GM12878 (cell line): Measurements from ENCODE around the gene DIP2C. TPM values are rescaled to one million over a fixed set of nuclear protein-coding genes. Genes with fewer than 3 reads are reported as not detected.

Source experiments
- ATAC-seq: fragments of 200-7000 bp; cut with Tn5 transposase; 3 replicates; pipeline ENCODE4 v1.9.1; 2020; ENCODE audit warnings: mild to moderate bottlenecking, moderate library complexity
- BruUV-seq: library from RNA; stranded (reverse); fragments of 400-500 nt; replicated peaks from 2 replicates; lab custom pipeline; 2021; lab: Mats Ljungman, UMichigan
- CTCF ChIA-PET: fragments of 300-600 bp; sonication (Branson Sonifier 250); formaldehyde crosslinking; extraction: SDS; loops from one replicate; lab custom pipeline; 2021; ENCODE audit warnings: inconsistent platforms; lab: Yijun Ruan, JAX
- POLR2A ChIA-PET: fragments of 350-600 bp; formaldehyde crosslinking; extraction: SDS; loops from one replicate; lab custom pipeline; 2021; ENCODE audit warnings: inconsistent platforms; lab: Charles Lee
- RAD21 ChIA-PET: fragments of 300-600 bp; sonication (Branson Sonifier 250); formaldehyde crosslinking; loops from one replicate; lab custom pipeline; 2023; ENCODE audit warnings: antibody characterized with exemption; ENCODE audit not compliant: unreplicated experiment; lab: Charles Lee
- SMC1A ChIA-PET: fragments of 300-600 bp; sonication (Branson Sonifier 250); formaldehyde crosslinking; loops from one replicate; lab custom pipeline; 2023; ENCODE audit not compliant: unreplicated experiment, uncharacterized antibody; lab: Charles Lee
- DNase-seq: peaks from one replicate; pipeline ENCODE4 v3.0.0-alpha.2; 2011; ENCODE audit warnings: low read depth, low spot score
- FAIRE-seq: peaks from 3 replicates; lab custom pipeline; 2011; peaks lifted over from hg19 to GRCh38; lab: Jason Lieb, UNC
- H2AFZ ChIP-seq: 2 replicates; pipeline ENCODE4 v1.6.0; 2011; ENCODE audit warnings: low read depth, low read length, control low read depth; ENCODE audit not compliant: control insufficient read depth
- H3K27ac ChIP-seq: 2 replicates; pipeline ENCODE4 v1.5.1; 2011; ENCODE audit warnings: control low read depth; ENCODE audit not compliant: control insufficient read depth, insufficient read depth
- H3K27me3 ChIP-seq, 2 experiments: replicated peaks in 1 of 2; 2 replicates each; pipeline versions ENCODE4 v1.6.0 to v1.6.1; 2011; ENCODE audit warnings: low read length in 1 of 2; ENCODE audit not compliant: control insufficient read depth in 2 of 2, insufficient read depth in 2 of 2
- H3K36me3 ChIP-seq, 2 experiments: 2 replicates each; pipeline ENCODE4 v1.5.1; 2011; ENCODE audit warnings: low read length in 1 of 2; ENCODE audit not compliant: control insufficient read depth in 2 of 2, insufficient read depth in 2 of 2
- H3K4me1 ChIP-seq: 2 replicates; pipeline ENCODE4 v1.6.1; 2011; ENCODE audit warnings: mild to moderate bottlenecking, low read length, moderate library complexity, mixed read lengths; ENCODE audit not compliant: control insufficient read depth, insufficient read depth
- H3K4me2 ChIP-seq: 2 replicates; pipeline ENCODE4 v1.6.0; 2011; ENCODE audit warnings: control low read depth; ENCODE audit not compliant: control insufficient read depth, insufficient read depth
- H3K4me3 ChIP-seq: fragments of 200-600 bp; sonication (generic); 2 replicates; pipeline ENCODE4 v1.5.1; 2016
- H3K79me2 ChIP-seq: 2 replicates; pipeline ENCODE4 v1.6.0; 2011; ENCODE audit warnings: low read length; ENCODE audit not compliant: control insufficient read depth, insufficient read depth
- H3K9ac ChIP-seq: 2 replicates; pipeline ENCODE4 v1.8.0; 2011; ENCODE audit warnings: low read length, control low read depth, mixed read lengths; ENCODE audit not compliant: control insufficient read depth, insufficient read depth
- H3K9me3 ChIP-seq: replicated peaks from 3 replicates; pipeline ENCODE4 v1.5.1; 2011; ENCODE audit warnings: mild to moderate bottlenecking, low read length; ENCODE audit not compliant: control insufficient read depth, insufficient read depth
- H4K20me1 ChIP-seq: 2 replicates; pipeline ENCODE4 v1.6.0; 2011; ENCODE audit not compliant: control insufficient read depth, insufficient read depth
- BMI1 ChIP-seq: fragments of 450-650 bp; IDR thresholded peaks from 2 replicates; pipeline ENCODE4 v1.6.1; 2016; ENCODE audit warnings: mild to moderate bottlenecking, moderate library complexity, borderline replicate concordance
- CHD2 ChIP-seq: IDR thresholded peaks from 2 replicates; pipeline ENCODE4 v1.6.1; 2011; ENCODE audit warnings: low read depth, low read length, improper control_type of control experiment, borderline replicate concordance
- CHD4 ChIP-seq: fragments of 200-600 bp; sonication (generic); IDR thresholded peaks from 2 replicates; pipeline ENCODE4 v1.6.1; 2016; ENCODE audit warnings: mild to moderate bottlenecking
- CREB1 ChIP-seq: IDR thresholded peaks from 2 replicates; pipeline ENCODE4 v1.6.1; 2012; ENCODE audit warnings: low read depth, mild to moderate bottlenecking, inconsistent platforms
- FOXM1 ChIP-seq: IDR thresholded peaks from 2 replicates; pipeline ENCODE4 v1.6.1; 2012; ENCODE audit warnings: low read depth, mild to moderate bottlenecking, inconsistent platforms, low read length, moderate library complexity
- IRF3 ChIP-seq: fragments of 450-650 bp; IDR thresholded peaks from 2 replicates; pipeline ENCODE4 v1.6.1; 2014; ENCODE audit warnings: mild to moderate bottlenecking
- IRF5 ChIP-seq: fragments of 450-650 bp; IDR thresholded peaks from 2 replicates; pipeline ENCODE4 v1.6.1; 2017; ENCODE audit warnings: borderline replicate concordance
- KDM1A ChIP-seq: fragments of 200-600 bp; sonication (generic); IDR thresholded peaks from 2 replicates; pipeline ENCODE4 v1.6.1; 2016; ENCODE audit warnings: borderline replicate concordance
- MXI1 ChIP-seq: fragments of 150-350 bp; IDR thresholded peaks from 2 replicates; pipeline ENCODE4 v1.6.1; 2011; ENCODE audit warnings: low read depth, mild to moderate bottlenecking, inconsistent platforms, low read length, improper control_type of control experiment
- PAX5 ChIP-seq: IDR thresholded peaks from 2 replicates; pipeline ENCODE4 v1.6.1; 2011; ENCODE audit warnings: low read depth, low read length, borderline replicate concordance
- PBX3 ChIP-seq: IDR thresholded peaks from 2 replicates; pipeline ENCODE4 v1.6.1; 2011; ENCODE audit warnings: mild to moderate bottlenecking, low read depth, low read length, moderate library complexity; ENCODE audit not compliant: insufficient replicate concordance
- RELB ChIP-seq: fragments of 450-650 bp; IDR thresholded peaks from 2 replicates; pipeline ENCODE4 v1.6.1; 2017; ENCODE audit warnings: low read depth, mild to moderate bottlenecking, moderate library complexity
- SMARCA5 ChIP-seq: fragments of 450-650 bp; IDR thresholded peaks from 2 replicates; pipeline ENCODE4 v1.6.1; 2017; ENCODE audit warnings: mild to moderate bottlenecking
- SUPT20H ChIP-seq: IDR thresholded peaks from 2 replicates; pipeline ENCODE4 v1.6.1; 2011; ENCODE audit warnings: low read depth, mild to moderate bottlenecking, low read length, moderate library complexity, borderline replicate concordance; ENCODE audit not compliant: control insufficient read depth
- USF1 ChIP-seq: IDR thresholded peaks from 2 replicates; pipeline ENCODE4 v1.6.1; 2011; ENCODE audit warnings: borderline replicate concordance, low read depth, mild to moderate bottlenecking, moderate library complexity, mixed read lengths, low read length; ENCODE audit not compliant: insufficient read depth; ENCODE audit errors: extremely low read length
- WRNIP1 ChIP-seq: IDR thresholded peaks from 2 replicates; pipeline ENCODE4 v1.6.1; 2011; ENCODE audit warnings: low read depth, low read length, improper control_type of control experiment, borderline replicate concordance
- ZNF384 ChIP-seq: IDR thresholded peaks from 2 replicates; pipeline ENCODE4 v1.6.1; 2012; ENCODE audit warnings: low read depth, mild to moderate bottlenecking, low read length, improper control_type of control experiment, borderline replicate concordance
- ZSCAN29 ChIP-seq: fragments of 450-650 bp; IDR thresholded peaks from 2 replicates; pipeline ENCODE4 v1.6.1; 2017; ENCODE audit warnings: mild to moderate bottlenecking, moderate library complexity
- WGBS: methylation state at CpG from one replicate; pipeline ENCODE4 v1.1.6; 2016; ENCODE audit warnings: low lambda C conversion rate; ENCODE audit not compliant: insufficient replicate concordance, insufficient coverage; ENCODE audit errors: missing lambda C conversion rate; 5-methylcytosine and 5-hydroxymethylcytosine counted together
- in situ Hi-C: fragments of 300-500 bp; cut with MboI; formaldehyde crosslinking; loops from 9 replicates; pipeline ENCODE4 v1.14.3; 2018; ENCODE audit warnings: mixed read lengths
- intact Hi-C: fragments of 100-400 bp; cut with micrococcal nuclease; formaldehyde crosslinking; loops from one replicate; pipeline ENCODE4 v1.14.2; 2022; ENCODE audit not compliant: unreplicated experiment
- polyA plus RNA-seq, 11 experiments: library from polyadenylated mRNA; depleted of rRNA in 4 of 11; unstranded in 6 of 11; stranded (reverse) in 5 of 11; fragments of >200 nt; fragmentation: Nextera tagmentation in 4 of 11; fragmentation: Illumina TruSeq in 1 of 11; extraction: Ambion mirVana in 4 of 11; extraction: Trizol in 1 of 11; gene quantifications; 1 replicate in 1 of 11; 2 replicates in 10 of 11; pipeline versions ENCODE4 v1.2.1 to v1.2.3, GENCODE V29; 2011 to 2016; ENCODE audit warnings: inconsistent platforms in 2 of 11, missing spikeins in 2 of 11, low read depth in 1 of 11
- total RNA-seq, 4 experiments: library from RNA; depleted of rRNA in 3 of 4; stranded (reverse); fragments of >200 nt in 3 of 4; fragmentation: Illumina TruSeq in 1 of 4; extraction: Trizol in 1 of 4; gene quantifications; 2 replicates each; pipeline versions ENCODE4 v1.2.1 to v1.2.3, GENCODE V29; 2013 to 2021

The DIP2C gene
- total and polyA plus RNA-seq, 10 of the 15 experiments (the other 5 are each of a cell fraction or from before 2014, with no cell fraction given) = 0.01 to 0.10 (median 0.06) TPM

GRCh38 chr10:275680-276079, 413.8 kb downstream of the DIP2C start:
- Histone ChIP-seq H3K9me3 (no peaks in the 10 kb centered on the region), H3K36me3 (no peaks in the 10 kb centered on the region), H3K27me3 (no peaks in the 10 kb centered on the region; a peak in 1 of 4 replicates), H2AFZ (no peak overlapping the region), H3K4me1 (no peaks in the 10 kb centered on the region), H3K79me2 (no peaks in the 10 kb centered on the region), H3K4me2 (no peak overlapping the region), H4K20me1 (no peaks in the 10 kb centered on the region), H3K27ac (no peak overlapping the region), H3K9ac (no peak overlapping the region), H3K4me3 (no peak overlapping the region)
- in situ Hi-C loops (no loop called here), intact Hi-C loops (no loop called here)
- DNase-seq = no peak
- no peak for FAIRE-seq
- WGBS = 85% methylated on average over 18 of the region's 18 CpGs
- ChIA-PET POLR2A (no interaction called here), SMC1A (no interaction called here), CTCF (no interaction called here), RAD21 (no interaction called here)
- no peak for ATAC-seq
- BruUV-seq = no TSS peak
- TF ChIP-seq ZNF384 = no peak
- TF ChIP-seq CHD2 = no peak
- TF ChIP-seq PAX5 = no peak
- TF ChIP-seq WRNIP1 = no peak
- TF ChIP-seq CHD4 = no peak
- no peak for TF ChIP-seq IRF3
- TF ChIP-seq FOXM1 = no peak
- no peak for TF ChIP-seq KDM1A
- no peak for TF ChIP-seq RELB
- TF ChIP-seq IRF5 = no peak
- no peak for TF ChIP-seq MXI1
- no peak for TF ChIP-seq SUPT20H
- no peak for TF ChIP-seq USF1
- no peak for TF ChIP-seq CREB1
- no peak for TF ChIP-seq ZSCAN29
- no peak for TF ChIP-seq PBX3
- TF ChIP-seq SMARCA5 = no peak
- no peak for TF ChIP-seq BMI1
